Measurements from ENCODE around the gene MARS1.

Gene MARS1

GRCh38 chr12:57460841-57461275 is 27.0 kb upstream of the MARS1 start:
- H3K27ac ChIP-seq = no peak overlapping the region
- DNase-seq (ENCODE audit: low read depth, low spot score) = no peak
- no peaks in the 10 kb centered on the region for H3K36me3 ChIP-seq (ENCODE audit: insufficient read depth, low read length)
- peak overlapping the region; percentile 88 for H3K4me3 ChIP-seq
- no peak for TF ChIP-seq POLR2AphosphoS5 (IDR thresholded peaks at IDR 0.05; ENCODE audit: borderline replicate concordance, low read depth, low read length)
- no peak for TF ChIP-seq EZH2 (IDR thresholded peaks at IDR 0.05)
- no peak for TF ChIP-seq FOXP2 (optimal IDR thresholded peaks at IDR 0.05; ENCODE audit: control extremely low read depth, extremely low read length, insufficient read depth)
- no peaks in the 10 kb centered on the region for H3K9me3 ChIP-seq (ENCODE audit: low read depth, low read length)
- H3K9ac ChIP-seq (ENCODE audit: insufficient read length) = peak overlapping the region; percentile 66

GRCh38 chr12:57461276-57461916 is 26.5 kb upstream of the MARS1 start:
- peak overlapping the region; percentile 66 for H3K9ac ChIP-seq (ENCODE audit: insufficient read length)
- H3K9me3 ChIP-seq (ENCODE audit: low read depth, low read length) = no peaks in the 10 kb centered on the region
- TF ChIP-seq FOXP2 (optimal IDR thresholded peaks at IDR 0.05; ENCODE audit: control extremely low read depth, extremely low read length, insufficient read depth) (no peak), POLR2AphosphoS5 (IDR thresholded peaks at IDR 0.05; ENCODE audit: borderline replicate concordance, low read depth, low read length) (no peak), EZH2 (IDR thresholded peaks at IDR 0.05) (no peak)
- no peak for DNase-seq (ENCODE audit: low read depth, low spot score)
- peak overlapping the region; percentile 88 for H3K4me3 ChIP-seq
- H3K36me3 ChIP-seq (ENCODE audit: insufficient read depth, low read length) = no peaks in the 10 kb centered on the region
- peak overlapping the region; percentile 77 for H3K27ac ChIP-seq

DNA sequence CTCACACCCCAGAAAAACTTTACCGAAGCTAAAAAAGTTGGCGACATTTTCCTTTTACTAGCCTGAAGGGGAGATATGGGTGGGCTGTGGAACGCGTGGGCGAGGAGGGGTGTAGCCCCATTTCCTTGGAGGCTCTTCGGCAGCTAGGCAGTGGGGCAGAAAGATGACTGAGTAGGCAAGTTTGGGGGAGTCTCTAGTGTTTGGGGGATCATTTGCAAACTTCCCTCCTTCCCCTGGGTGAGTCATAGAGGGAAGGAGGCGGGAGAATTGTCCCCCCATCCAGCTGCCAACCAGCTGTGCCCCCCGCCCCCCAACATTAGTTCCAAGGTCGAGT is 26.0 kb upstream of the MARS1 start:
- H3K9ac ChIP-seq (ENCODE audit: insufficient read length) = peak overlapping the region; percentile 65
- peak overlapping the region; percentile 88 for H3K4me3 ChIP-seq
- peak overlapping the region; percentile 77 for H3K27ac ChIP-seq
- H3K36me3 ChIP-seq (ENCODE audit: insufficient read depth, low read length) = no peaks in the 10 kb centered on the region
- H3K9me3 ChIP-seq (ENCODE audit: low read depth, low read length) = no peaks in the 10 kb centered on the region
- no peak for DNase-seq (ENCODE audit: low read depth, low spot score)
- TF ChIP-seq POLR2AphosphoS5 (IDR thresholded peaks at IDR 0.05; ENCODE audit: borderline replicate concordance, low read depth, low read length) (no peak), FOXP2 (optimal IDR thresholded peaks at IDR 0.05; ENCODE audit: control extremely low read depth, extremely low read length, insufficient read depth) (no peak), EZH2 (IDR thresholded peaks at IDR 0.05) (no peak)

- peak overlapping the region; percentile 65 for H3K9ac ChIP-seq (ENCODE audit: insufficient read length)
- H3K27ac ChIP-seq = peak overlapping the region; percentile 88
- peak overlapping the region; percentile 88 for H3K4me3 ChIP-seq
- no peaks in the 10 kb centered on the region for H3K36me3 ChIP-seq (ENCODE audit: insufficient read depth, low read length)
- no peaks in the 10 kb centered on the region for H3K9me3 ChIP-seq (ENCODE audit: low read depth, low read length)
- peak; percentile 66 for DNase-seq (ENCODE audit: low read depth, low spot score)
- no peak for TF ChIP-seq EZH2 (IDR thresholded peaks at IDR 0.05)
- TF ChIP-seq POLR2AphosphoS5 (IDR thresholded peaks at IDR 0.05; ENCODE audit: borderline replicate concordance, low read depth, low read length) = peak; percentile 50; the same call in 1 of the 2 replicates
- TF ChIP-seq FOXP2 (optimal IDR thresholded peaks at IDR 0.05; ENCODE audit: control extremely low read depth, extremely low read length, insufficient read depth) = no peak
Measured at GRCh38 chr12:57462251-57462911, 25.5 kb upstream of the MARS1 start.

GRCh38 chr12:57462912-57463253 is 25.0 kb upstream of the MARS1 start:
- Histone ChIP-seq H3K27ac (no peak overlapping the region), H3K9me3 (ENCODE audit: low read depth, low read length) (no peaks in the 10 kb centered on the region), H3K9ac (ENCODE audit: insufficient read length) (no peak overlapping the region), H3K4me3 (peak overlapping the region; percentile 88), H3K36me3 (ENCODE audit: insufficient read depth, low read length) (no peaks in the 10 kb centered on the region)
- DNase-seq (ENCODE audit: low read depth, low spot score) = no peak
- TF ChIP-seq POLR2AphosphoS5 (IDR thresholded peaks at IDR 0.05; ENCODE audit: borderline replicate concordance, low read depth, low read length) (no peak; the same call in 1 of the 2 replicates), EZH2 (IDR thresholded peaks at IDR 0.05) (no peak), FOXP2 (optimal IDR thresholded peaks at IDR 0.05; ENCODE audit: control extremely low read depth, extremely low read length, insufficient read depth) (no peak)

DNA sequence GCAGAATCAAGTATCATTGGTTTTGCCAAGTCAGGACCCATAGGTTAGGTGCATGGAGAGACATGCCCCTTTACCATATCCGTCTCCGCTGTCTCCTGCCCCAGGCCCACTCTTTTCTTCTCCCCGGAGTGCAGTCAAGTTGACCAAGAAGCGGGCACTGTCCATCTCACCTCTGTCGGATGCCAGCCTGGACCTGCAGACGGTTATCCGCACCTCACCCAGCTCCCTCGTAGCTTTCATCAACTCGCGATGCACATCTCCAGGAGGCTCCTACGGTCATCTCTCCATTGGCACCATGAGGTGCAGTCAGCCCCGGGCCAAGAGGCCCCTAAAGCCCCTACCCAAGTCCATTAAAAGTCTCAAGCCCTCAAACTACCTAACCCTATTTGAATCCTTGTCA is 23.3 kb upstream of the MARS1 start:
- H3K9me3 ChIP-seq (ENCODE audit: low read depth, low read length) = no peaks in the 10 kb centered on the region
- no peak overlapping the region for H3K27ac ChIP-seq
- H3K4me3 ChIP-seq = no peak overlapping the region
- DNase-seq (ENCODE audit: low read depth, low spot score) = no peak
- no peaks in the 10 kb centered on the region for H3K36me3 ChIP-seq (ENCODE audit: insufficient read depth, low read length)
- H3K9ac ChIP-seq (ENCODE audit: insufficient read length) = no peak overlapping the region
- TF ChIP-seq POLR2AphosphoS5 (IDR thresholded peaks at IDR 0.05; ENCODE audit: borderline replicate concordance, low read depth, low read length) (no peak), EZH2 (IDR thresholded peaks at IDR 0.05) (no peak), FOXP2 (optimal IDR thresholded peaks at IDR 0.05; ENCODE audit: control extremely low read depth, extremely low read length, insufficient read depth) (no peak)

DNA sequence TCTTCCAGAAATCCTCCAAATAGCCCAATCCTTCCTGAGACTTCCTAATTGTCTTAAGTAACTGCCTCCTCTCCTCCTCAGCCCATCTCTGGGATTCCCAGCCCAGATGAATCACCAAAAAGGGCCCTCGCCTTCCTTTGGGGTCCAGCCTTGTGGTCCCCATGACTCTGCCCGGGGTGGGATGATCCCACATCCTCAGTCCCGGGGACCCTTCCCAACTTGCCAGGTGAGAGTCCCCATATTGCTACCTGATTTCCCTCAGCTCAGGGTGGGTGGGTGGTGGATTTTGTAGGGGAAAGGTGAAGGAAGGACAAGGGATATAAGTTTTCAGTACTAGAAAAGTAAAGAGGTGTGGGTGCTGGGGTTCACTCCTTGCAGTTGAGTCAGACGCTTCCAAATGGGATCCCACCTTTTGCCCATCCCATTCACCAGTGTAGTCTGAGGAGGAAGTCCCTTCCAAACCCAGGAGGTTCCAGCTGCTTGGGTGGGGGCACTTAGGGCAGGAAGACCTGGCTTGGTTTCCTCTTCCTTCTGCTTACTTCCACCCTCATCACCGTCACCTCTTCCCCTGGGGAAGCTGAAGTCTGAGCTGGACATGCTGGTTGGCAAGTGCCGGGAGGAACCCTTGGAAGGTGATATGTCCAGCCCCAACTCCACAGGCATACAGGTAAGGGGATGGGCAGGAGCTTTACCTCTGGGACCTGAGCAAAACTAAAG is 22.7 kb upstream of the MARS1 start:
- Histone ChIP-seq H3K27ac (no peak overlapping the region), H3K36me3 (ENCODE audit: insufficient read depth, low read length) (no peaks in the 10 kb centered on the region), H3K9ac (ENCODE audit: insufficient read length) (no peak overlapping the region), H3K9me3 (ENCODE audit: low read depth, low read length) (no peaks in the 10 kb centered on the region), H3K4me3 (no peak overlapping the region)
- DNase-seq (ENCODE audit: low read depth, low spot score) = no peak
- TF ChIP-seq POLR2AphosphoS5 (IDR thresholded peaks at IDR 0.05; ENCODE audit: borderline replicate concordance, low read depth, low read length) = no peak
- no peak for TF ChIP-seq FOXP2 (optimal IDR thresholded peaks at IDR 0.05; ENCODE audit: control extremely low read depth, extremely low read length, insufficient read depth)
- no peak for TF ChIP-seq EZH2 (IDR thresholded peaks at IDR 0.05)

- no peaks in the 10 kb centered on the region for H3K36me3 ChIP-seq (ENCODE audit: insufficient read depth, low read length)
- DNase-seq (ENCODE audit: low read depth, low spot score) = no peak
Measured at GRCh38 chr12:57465747-57466505, 21.9 kb upstream of the MARS1 start.

More at GRCh38 chr12:57465747-57466505, 21.9 kb upstream of the MARS1 start:
- H3K9me3 ChIP-seq (ENCODE audit: low read depth, low read length) = no peaks in the 10 kb centered on the region
- no peak overlapping the region for H3K4me3 ChIP-seq
- TF ChIP-seq POLR2AphosphoS5 (IDR thresholded peaks at IDR 0.05; ENCODE audit: borderline replicate concordance, low read depth, low read length) (no peak), EZH2 (IDR thresholded peaks at IDR 0.05) (no peak), FOXP2 (optimal IDR thresholded peaks at IDR 0.05; ENCODE audit: control extremely low read depth, extremely low read length, insufficient read depth) (no peak)
- no peak overlapping the region for H3K9ac ChIP-seq (ENCODE audit: insufficient read length)
- no peak overlapping the region for H3K27ac ChIP-seq

Measured in SK-N-MC (cell line).